Spleen (tissue), 11 donors: ENCODE results near the gene OTX2. TPM values are rescaled to one million over a fixed set of nuclear protein-coding genes. Genes with fewer than 3 reads are reported as not detected.

Source experiments
- DNase-seq: peaks from one replicate; pipeline ENCODE4 v3.0.0-alpha.2; 2020
- H3K27ac ChIP-seq, 8 donors: fragments of 200-600 bp; sonication (generic) in 7 of 8; 1 replicate in 4 of 8; 2 replicates in 4 of 8; pipeline versions ENCODE4 v1.5.0 to v1.8.0; 2016 to 2021; ENCODE audit warnings: inconsistent platforms in 4 of 8, mild to moderate bottlenecking in 4 of 8, moderate library complexity in 1 of 8
- H3K27me3 ChIP-seq, 7 donors: fragments of 200-600 bp; sonication (generic) in 6 of 7; replicated peaks in 1 of 7; 1 replicate in 4 of 7; 2 replicates in 3 of 7; pipeline versions ENCODE4 v1.5.0 to v1.8.0; 2016 to 2021; ENCODE audit warnings: inconsistent platforms in 3 of 7, mild to moderate bottlenecking in 1 of 7
- H3K36me3 ChIP-seq, 6 donors: fragments of 200-600 bp; sonication (generic) in 5 of 6; 1 replicate in 4 of 6; 2 replicates in 2 of 6; pipeline versions ENCODE4 v1.5.0 to v1.8.0; 2016 to 2021; ENCODE audit warnings: inconsistent platforms in 2 of 6
- H3K4me1 ChIP-seq, 6 donors: fragments of 200-600 bp; sonication (generic) in 5 of 6; 1 replicate in 3 of 6; 2 replicates in 3 of 6; pipeline versions ENCODE4 v1.5.0 to v1.8.0; 2016 to 2021; ENCODE audit warnings: inconsistent platforms in 3 of 6
- H3K4me3 ChIP-seq, 8 donors: fragments of 200-600 bp; sonication (generic) in 7 of 8; 1 replicate in 4 of 8; 2 replicates in 4 of 8; pipeline versions ENCODE4 v1.5.0 to v1.8.0; 2016 to 2021; ENCODE audit warnings: inconsistent platforms in 4 of 8, mild to moderate bottlenecking in 4 of 8, moderate library complexity in 2 of 8
- H3K9me3 ChIP-seq, 8 donors: fragments of 200-600 bp; sonication (generic) in 7 of 8; 1 replicate in 4 of 8; 2 replicates in 4 of 8; pipeline versions ENCODE4 v1.5.0 to v1.8.0; 2016 to 2021; ENCODE audit warnings: inconsistent platforms in 4 of 8
- POLR2A ChIP-seq, 3 donors: fragments of 450-650 bp; IDR thresholded peaks; one replicate each; pipeline ENCODE4 v1.5.1; 2017; ENCODE audit warnings: antibody characterized with exemption in 3 of 3, mild to moderate bottlenecking in 1 of 3
- POLR2AphosphoS5 ChIP-seq, 3 donors: sonication (generic); formaldehyde crosslinking; IDR thresholded peaks; one replicate each; pipeline ENCODE4 v1.5.1; 2017; ENCODE audit warnings: antibody characterized with exemption in 3 of 3
- WGBS, 5 donors: extraction: QIAGEN DNeasy Blood & Tissue Kit in 3 of 5; methylation state at CpG; one replicate each; pipeline versions ENCODE4 v1.1.5 to v1.1.7; 2013 to 2018; 5-methylcytosine and 5-hydroxymethylcytosine counted together
- intact Hi-C: fragments of 100-400 bp; cut with DNase I; formaldehyde crosslinking; loops from one replicate; pipeline ENCODE4 v1.15.0; 2023; ENCODE audit warnings: low total_unique reads
- polyA plus RNA-seq, 3 donors: library from polyadenylated mRNA; stranded (reverse); fragments of 200-250 nt; gene quantifications; one replicate each; pipeline ENCODE4 v1.2.1, GENCODE V29; 2013
- total RNA-seq, 7 donors: library from RNA; depleted of rRNA in 3 of 7; stranded (reverse); fragments of >200 nt in 3 of 7; fragmentation: NEBNext Ultra II Directional in 4 of 7; extraction: Animal tissue kit (Norgen Biotek cat#: 25700) in 4 of 7; gene quantifications; one replicate each; pipeline versions ENCODE4 v1.1.0 to v1.2.1, GENCODE V29; 2016 to 2021
- TF ChIP-seq, protein P1 (sequence below), 11 experiments: fragments of 200-600 bp in 7 of 11; fragments of 450-650 bp in 4 of 11; sonication (generic) in 4 of 11; IDR thresholded peaks in 8 of 11; conservative IDR thresholded peaks in 3 of 11; 1 replicate in 7 of 11; 2 replicates in 4 of 11; pipeline versions ENCODE4 v1.4.0 to v1.8.0; 2016 to 2021; ENCODE audit warnings: antibody characterized with exemption in 11 of 11, inconsistent platforms in 4 of 11, mild to moderate bottlenecking in 1 of 11
- donor health status: healthy with polysubstance abuse.
- donor health status: DM: no; HTN: no; CAD: no; lungs with moderate emphysema.
- donor health status: DM: no; HTN: no; CAD: no.
- donor health status: Bipolar disorder and iron deficiency.
- donor health status: healthy.
- donor health status: DM: no; HTN: no; CAD: no.
- donor health status: DM: yes; HTN: yes; CAD: no.

The OTX2 gene
- total and polyA plus RNA-seq, 10 donors, result not detected

DNA sequence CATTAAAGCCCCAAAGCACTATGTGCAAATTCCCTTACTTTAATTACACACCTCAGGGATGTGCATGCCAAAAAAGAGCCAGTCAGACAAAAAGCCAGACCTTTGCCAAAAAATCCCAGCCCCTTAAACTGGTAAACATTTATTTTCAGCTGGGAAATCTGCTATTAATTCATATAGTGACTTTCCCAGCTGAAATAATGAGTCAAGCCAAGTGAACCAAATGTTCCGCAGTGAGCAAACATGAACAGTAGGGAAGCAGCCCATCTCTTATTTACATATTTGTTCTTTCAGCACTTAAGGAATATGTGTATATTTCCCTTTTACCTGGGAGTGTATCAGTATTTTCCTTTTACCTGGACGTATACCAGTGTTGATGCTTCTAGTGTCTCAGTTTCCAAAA lies 44.0 kb upstream of the OTX2 start:
- DNase-seq, result no peak
- H3K4me3 ChIP-seq, result no peak overlapping the region
- TF ChIP-seq, protein P1, sequence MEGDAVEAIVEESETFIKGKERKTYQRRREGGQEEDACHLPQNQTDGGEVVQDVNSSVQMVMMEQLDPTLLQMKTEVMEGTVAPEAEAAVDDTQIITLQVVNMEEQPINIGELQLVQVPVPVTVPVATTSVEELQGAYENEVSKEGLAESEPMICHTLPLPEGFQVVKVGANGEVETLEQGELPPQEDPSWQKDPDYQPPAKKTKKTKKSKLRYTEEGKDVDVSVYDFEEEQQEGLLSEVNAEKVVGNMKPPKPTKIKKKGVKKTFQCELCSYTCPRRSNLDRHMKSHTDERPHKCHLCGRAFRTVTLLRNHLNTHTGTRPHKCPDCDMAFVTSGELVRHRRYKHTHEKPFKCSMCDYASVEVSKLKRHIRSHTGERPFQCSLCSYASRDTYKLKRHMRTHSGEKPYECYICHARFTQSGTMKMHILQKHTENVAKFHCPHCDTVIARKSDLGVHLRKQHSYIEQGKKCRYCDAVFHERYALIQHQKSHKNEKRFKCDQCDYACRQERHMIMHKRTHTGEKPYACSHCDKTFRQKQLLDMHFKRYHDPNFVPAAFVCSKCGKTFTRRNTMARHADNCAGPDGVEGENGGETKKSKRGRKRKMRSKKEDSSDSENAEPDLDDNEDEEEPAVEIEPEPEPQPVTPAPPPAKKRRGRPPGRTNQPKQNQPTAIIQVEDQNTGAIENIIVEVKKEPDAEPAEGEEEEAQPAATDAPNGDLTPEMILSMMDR (IDR thresholded peaks at IDR 0.05 in 8 of 11, conservative IDR thresholded peaks at IDR 0.05 in 3 of 11), result no peak
- TF ChIP-seq POLR2AphosphoS5 (IDR thresholded peaks at IDR 0.05) (no peak), POLR2A (IDR thresholded peaks at IDR 0.05) (no peak)
- peaks cover 0 to 56% (median 6%) of the 10 kb centered on the region in 7 donors for H3K27me3 ChIP-seq
- no peaks in the 10 kb centered on the region for H3K9me3 ChIP-seq
- H3K27ac ChIP-seq, result no peak overlapping the region
- no peaks in the 10 kb centered on the region for H3K36me3 ChIP-seq
- no peaks in the 10 kb centered on the region for H3K4me1 ChIP-seq
- 46 to 70% (median 52%) methylated on average over 2 of the region's 2 CpGs for WGBS, 5 donors
- intact Hi-C loops, result no loop called here

DNA sequence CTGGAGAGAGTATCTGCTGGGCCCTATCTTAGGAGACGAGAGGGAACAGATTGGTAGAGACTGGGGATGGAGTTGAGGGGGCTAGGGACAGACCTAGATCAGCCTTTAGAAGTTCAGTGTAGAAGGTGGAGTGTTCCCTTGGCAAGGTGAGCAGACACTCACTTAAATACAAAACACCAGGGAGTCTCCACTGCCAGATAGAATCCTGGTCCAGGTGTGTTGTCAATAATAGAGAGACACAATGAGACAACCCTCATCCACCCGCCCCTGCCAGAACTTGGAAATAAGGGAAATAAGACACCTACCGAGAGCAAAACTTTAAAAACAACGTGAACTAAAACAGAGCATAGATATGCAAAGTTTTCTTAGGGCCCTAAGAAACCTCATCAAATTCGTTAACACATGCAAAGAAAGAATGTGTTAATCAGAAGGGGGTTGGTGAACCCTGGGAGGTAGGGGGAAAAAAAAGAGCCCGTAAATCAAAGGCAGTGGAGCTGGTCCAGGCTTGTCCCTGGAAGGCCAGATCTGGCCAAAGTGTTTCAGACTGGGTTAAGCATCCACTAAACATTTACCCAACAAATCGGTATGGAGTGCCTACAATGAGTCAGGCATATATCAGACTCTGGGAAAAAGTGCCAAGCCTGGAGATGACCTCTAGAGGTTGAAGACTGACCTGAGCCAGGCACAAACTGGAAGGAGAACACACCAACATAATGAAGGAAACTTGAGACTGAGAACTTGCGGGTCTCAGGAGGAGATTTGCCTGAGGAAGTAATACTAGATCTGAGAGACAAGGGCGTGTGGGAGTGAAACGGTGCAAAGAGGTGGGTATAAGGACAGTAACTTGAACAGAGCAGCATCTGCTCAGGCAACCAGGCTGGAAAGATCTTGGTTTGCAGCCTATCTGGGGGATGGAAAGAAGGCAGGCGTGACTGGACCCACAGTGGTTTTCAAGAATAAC lies 37.0 kb upstream of the OTX2 start:
- Histone ChIP-seq H3K27ac (no peak overlapping the region), H3K36me3 (no peaks in the 10 kb centered on the region), H3K4me3 (no peak overlapping the region), H3K9me3 (no peaks in the 10 kb centered on the region), H3K27me3 (peaks cover 0 to 50% (median 0%) of the 10 kb centered on the region in 7 donors), H3K4me1 (no peaks in the 10 kb centered on the region)
- intact Hi-C loops, result no loop called here
- 27 to 38% (median 33%) methylated on average over 11 of the region's 11 CpGs for WGBS, 5 donors
- TF ChIP-seq, protein P1 (IDR thresholded peaks at IDR 0.05 in 8 of 11, conservative IDR thresholded peaks at IDR 0.05 in 3 of 11), result no peak
- TF ChIP-seq POLR2AphosphoS5 (IDR thresholded peaks at IDR 0.05) (no peak), POLR2A (IDR thresholded peaks at IDR 0.05) (no peak)
- no peak for DNase-seq

DNA sequence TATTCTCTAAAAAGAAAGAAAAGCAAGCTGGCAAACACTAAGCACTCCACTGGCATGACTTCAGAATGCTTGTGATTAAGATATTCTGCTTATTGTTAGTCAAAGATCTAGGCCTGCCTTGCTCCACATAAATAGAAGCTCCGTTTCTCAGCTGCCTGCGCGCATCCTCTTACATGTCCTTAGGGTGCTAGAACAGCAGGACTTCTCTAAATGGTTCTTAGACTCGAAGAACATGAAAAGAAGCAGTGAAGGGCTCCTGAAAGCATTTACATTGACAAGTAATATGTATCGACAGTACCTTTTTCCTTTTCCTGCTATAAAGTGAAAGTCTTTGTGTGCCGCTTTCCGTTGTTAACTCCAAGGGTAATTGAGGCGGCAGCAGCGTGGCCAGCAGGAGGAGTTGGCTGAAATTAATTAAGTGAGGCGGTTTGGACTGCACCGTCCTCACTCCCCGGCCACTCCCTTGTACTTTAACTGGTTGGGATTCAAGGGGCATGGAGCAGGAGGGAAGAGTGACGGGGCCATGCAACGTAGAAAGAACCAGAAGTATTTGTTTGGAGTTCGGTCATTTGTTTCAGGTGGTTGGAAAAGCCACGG lies 34.2 kb upstream of the OTX2 start:
- Histone ChIP-seq H3K4me3 (no peak overlapping the region), H3K9me3 (no peaks in the 10 kb centered on the region), H3K27ac (no peak overlapping the region), H3K27me3 (peaks cover 0 to 54% (median 0%) of the 10 kb centered on the region in 7 donors), H3K36me3 (no peaks in the 10 kb centered on the region), H3K4me1 (no peaks in the 10 kb centered on the region)
- TF ChIP-seq, protein P1 (IDR thresholded peaks at IDR 0.05 in 8 of 11, conservative IDR thresholded peaks at IDR 0.05 in 3 of 11), result no peak
- TF ChIP-seq POLR2AphosphoS5 (IDR thresholded peaks at IDR 0.05) (no peak), POLR2A (IDR thresholded peaks at IDR 0.05) (no peak)
- WGBS, 5 donors, result 17 to 22% (median 19%) methylated on average over 16 of the region's 16 CpGs
- intact Hi-C loops, result no loop called here
- DNase-seq, result no peak

DNA sequence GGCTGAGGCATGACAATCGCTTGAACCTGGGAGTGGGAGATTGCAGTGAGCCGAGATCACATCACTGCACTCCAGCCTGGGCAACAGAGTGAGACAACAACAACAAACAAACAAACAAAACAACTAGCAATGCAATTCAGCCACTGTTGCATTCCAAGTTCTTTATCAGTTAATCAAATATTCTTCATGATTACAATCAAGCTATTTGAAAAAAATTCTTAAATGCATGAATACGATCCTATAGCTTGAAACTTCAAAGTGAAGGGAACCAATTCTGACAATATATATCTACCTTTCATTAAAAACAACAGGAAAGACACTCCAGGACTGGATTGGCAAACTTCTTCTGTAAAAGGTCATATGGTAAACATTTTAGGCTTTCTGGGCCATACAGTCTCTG lies 31.3 kb upstream of the OTX2 start:
- TF ChIP-seq POLR2A (IDR thresholded peaks at IDR 0.05), result no peak
- no peak for TF ChIP-seq POLR2AphosphoS5 (IDR thresholded peaks at IDR 0.05)
- TF ChIP-seq, protein P1 (IDR thresholded peaks at IDR 0.05 in 8 of 11, conservative IDR thresholded peaks at IDR 0.05 in 3 of 11), result no peak
- intact Hi-C loops, result no loop called here
- 81 to 92% (median 87%) methylated on average over 3 of the region's 3 CpGs for WGBS, 5 donors

More for the DNA sequence above, 31.3 kb upstream of the OTX2 start:
- H3K27ac ChIP-seq, result no peak overlapping the region
- peaks cover 0 to 52% (median 0%) of the 10 kb centered on the region in 7 donors for H3K27me3 ChIP-seq
- no peaks in the 10 kb centered on the region for H3K4me1 ChIP-seq
- H3K4me3 ChIP-seq, result no peak overlapping the region
- no peak for DNase-seq
- H3K36me3 ChIP-seq, result no peaks in the 10 kb centered on the region
- H3K9me3 ChIP-seq, result no peaks in the 10 kb centered on the region
